Fibroblast of the aortic adventitia (primary cell): Measurements from ENCODE around the gene METTL25. TPM values are rescaled to one million over a fixed set of nuclear protein-coding genes. Genes with fewer than 3 reads are reported as not detected.
"Not testable (repeated sequence)": the region's sequence is repeated elsewhere in the genome, so short reads cannot be mapped to it uniquely, and the experiment has no call there.

Source experiments
- DNase-seq: peaks from one replicate; pipeline ENCODE4 v3.0.0-alpha.2; 2010; ENCODE audit warnings: low read depth
- H3K4me3 ChIP-seq: 2 replicates; pipeline ENCODE4 v1.5.1; 2011; ENCODE audit warnings: low read depth, mild to moderate bottlenecking, control low read depth, low read length, moderate library complexity
- total RNA-seq: library from RNA; depleted of rRNA; stranded (reverse); fragments of >200 nt; gene quantifications from 2 replicates; pipeline ENCODE4 v1.2.3, GENCODE V29; 2012; ENCODE audit warnings: low replicate concordance
- TF ChIP-seq, protein P1 (sequence below): IDR thresholded peaks from 2 replicates; pipeline ENCODE4 v1.5.1; 2011; ENCODE audit warnings: mild to moderate bottlenecking, low read length, control low read depth, inconsistent platforms; ENCODE audit not compliant: insufficient read depth

The METTL25 gene
- total RNA-seq, 1 donor, result 13.6 TPM

DNA sequence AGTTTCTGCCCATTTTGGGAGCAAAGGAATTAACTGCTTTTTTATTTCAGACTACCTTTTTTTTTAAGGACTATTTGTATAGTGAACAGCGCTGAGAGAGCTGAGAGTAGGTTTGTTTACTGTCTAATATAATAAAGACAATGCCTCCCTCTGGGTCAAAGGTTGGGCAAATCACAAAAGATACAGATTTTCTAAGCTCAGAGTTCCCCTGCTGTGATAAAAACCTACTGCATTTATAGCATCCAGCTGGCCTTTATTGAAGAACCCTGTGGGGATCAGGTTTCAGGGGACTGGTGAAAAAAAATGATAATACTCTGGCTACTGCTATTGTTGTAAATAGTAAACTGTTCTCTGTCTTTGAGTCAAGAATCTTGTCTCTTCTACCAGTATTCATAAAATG is 28.8 kb upstream of the METTL25 start:
- TF ChIP-seq, protein P1, sequence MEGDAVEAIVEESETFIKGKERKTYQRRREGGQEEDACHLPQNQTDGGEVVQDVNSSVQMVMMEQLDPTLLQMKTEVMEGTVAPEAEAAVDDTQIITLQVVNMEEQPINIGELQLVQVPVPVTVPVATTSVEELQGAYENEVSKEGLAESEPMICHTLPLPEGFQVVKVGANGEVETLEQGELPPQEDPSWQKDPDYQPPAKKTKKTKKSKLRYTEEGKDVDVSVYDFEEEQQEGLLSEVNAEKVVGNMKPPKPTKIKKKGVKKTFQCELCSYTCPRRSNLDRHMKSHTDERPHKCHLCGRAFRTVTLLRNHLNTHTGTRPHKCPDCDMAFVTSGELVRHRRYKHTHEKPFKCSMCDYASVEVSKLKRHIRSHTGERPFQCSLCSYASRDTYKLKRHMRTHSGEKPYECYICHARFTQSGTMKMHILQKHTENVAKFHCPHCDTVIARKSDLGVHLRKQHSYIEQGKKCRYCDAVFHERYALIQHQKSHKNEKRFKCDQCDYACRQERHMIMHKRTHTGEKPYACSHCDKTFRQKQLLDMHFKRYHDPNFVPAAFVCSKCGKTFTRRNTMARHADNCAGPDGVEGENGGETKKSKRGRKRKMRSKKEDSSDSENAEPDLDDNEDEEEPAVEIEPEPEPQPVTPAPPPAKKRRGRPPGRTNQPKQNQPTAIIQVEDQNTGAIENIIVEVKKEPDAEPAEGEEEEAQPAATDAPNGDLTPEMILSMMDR, result no peak
- no peak overlapping the region for H3K4me3 ChIP-seq
- DNase-seq, result no peak

DNA sequence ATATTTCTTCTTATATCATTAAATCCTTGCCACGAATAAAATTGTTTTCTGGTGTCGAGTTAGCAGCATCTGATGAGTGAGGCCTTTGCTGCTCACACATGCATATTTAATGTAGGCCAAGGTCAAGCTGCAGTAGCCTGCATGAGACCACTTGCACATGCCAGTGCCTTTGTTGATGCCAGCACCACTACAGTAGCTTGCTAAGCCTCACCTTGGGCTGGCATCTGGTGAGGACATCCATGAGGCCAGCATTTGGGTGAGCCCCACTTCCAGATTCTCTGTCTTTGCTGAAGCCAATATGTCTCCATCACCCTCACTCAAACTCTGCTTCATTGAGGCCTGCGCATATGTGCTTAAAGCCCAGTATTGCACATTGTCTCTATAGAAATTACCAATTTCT is 8.2 kb upstream of the METTL25 start:
- TF ChIP-seq, protein P1, result no peak
- H3K4me3 ChIP-seq, result no peak overlapping the region
- DNase-seq, result no peak

DNA sequence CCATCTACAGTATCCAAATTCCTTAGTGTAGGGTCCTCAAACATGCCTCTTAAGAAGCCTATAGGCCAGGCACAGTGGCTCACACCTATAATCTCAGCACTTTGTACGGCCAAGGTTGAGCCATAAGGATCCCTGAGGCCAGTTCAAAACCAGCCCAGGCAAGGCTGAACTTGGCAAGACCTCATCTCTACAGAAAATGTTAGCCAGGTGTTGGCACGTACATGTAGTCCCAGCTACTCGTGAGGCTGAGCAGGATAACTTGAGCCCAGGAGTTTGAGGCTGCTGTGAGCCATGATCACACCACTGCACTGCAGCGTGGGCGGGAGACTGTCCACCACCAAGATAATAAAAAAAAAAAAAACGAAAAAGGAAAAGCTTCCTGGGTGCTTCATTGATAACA is 6.9 kb upstream of the METTL25 start:
- DNase-seq, result no peak
- H3K4me3 ChIP-seq, result no peak overlapping the region
- TF ChIP-seq, protein P1, result no peak

DNA sequence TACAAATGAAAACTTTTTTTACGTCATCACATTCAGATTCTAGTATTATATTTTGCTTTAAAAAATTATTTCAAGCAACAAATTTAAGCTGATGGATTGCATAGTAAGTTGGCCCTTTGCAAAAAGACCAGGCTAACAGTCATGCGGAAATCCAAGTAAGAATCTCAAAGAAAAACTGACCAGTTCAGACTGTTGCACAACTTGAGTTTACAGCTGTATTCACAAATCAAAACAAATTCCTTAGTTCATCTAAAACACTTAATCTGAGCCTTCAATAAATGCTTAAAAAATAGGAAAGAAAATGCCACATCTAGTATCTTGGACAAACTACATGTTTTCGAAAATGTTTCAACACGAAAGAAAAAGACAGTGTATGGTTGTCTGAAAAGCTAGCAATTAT is 989 bp upstream of the METTL25 start:
- TF ChIP-seq, protein P1, result no peak
- peak overlapping the region; percentile 98 for H3K4me3 ChIP-seq
- no peak for DNase-seq

DNA sequence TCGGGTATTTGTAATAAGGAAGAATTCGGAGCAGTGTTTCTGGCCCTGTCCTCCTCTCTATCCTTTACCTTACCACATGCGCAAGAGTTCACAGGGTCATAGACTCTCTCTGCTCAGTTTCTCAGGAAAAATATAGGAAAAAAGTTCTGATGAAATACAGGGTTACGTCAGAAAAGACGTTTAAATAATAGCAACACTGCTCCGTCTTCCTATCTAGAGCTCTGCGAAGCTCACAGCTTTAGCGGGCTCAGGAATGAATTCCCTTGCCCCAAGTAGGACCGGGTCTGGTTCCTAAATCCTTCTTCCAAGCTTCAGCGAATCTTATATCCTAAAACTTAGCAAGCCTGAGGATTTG is 507 bp upstream of the METTL25 start:
- peak overlapping the region; percentile 98 for H3K4me3 ChIP-seq
- TF ChIP-seq, protein P1, result no peak
- DNase-seq, result no peak

DNA sequence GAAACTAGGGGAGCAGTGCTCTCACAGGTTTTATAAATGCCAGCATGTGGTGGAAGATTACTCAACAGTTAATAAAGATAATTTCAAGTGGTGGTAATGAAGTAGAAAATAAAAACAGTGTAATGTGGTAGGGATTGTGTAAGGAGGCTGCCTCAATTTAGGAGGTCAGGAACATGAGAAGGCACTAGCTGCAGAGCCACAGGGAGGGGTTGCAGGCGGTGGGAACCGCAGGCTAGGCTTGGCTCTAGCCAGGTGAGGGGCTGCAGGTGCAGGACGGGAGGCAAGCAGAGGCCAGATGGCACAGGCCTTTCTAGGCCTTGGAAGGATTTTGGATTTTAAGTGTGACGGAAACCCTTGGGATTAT is 768 bp downstream of the METTL25 start:
- peak; percentile 11 for DNase-seq
- TF ChIP-seq, protein P1, result no peak
- H3K4me3 ChIP-seq, result peak overlapping the region; percentile 98

DNA sequence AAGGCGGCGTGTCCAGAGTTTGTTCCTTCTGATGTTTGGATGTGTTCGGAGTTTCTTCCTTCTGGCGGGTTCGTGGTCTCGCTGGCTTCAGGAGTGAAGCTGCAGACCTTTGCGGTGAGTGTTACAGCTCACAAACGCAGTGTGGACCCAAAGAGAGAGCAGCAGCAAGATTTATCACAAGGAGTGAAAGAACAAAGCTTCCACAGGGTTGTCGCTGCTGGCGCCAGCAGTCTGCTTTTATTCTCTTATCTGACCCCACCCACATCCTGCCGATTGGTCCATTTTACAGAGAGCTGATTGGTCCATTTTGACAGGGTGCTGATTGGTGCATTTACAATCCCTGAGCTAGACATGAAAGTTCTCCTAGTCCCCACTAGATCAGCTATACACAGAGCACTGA is 2.5 kb downstream of the METTL25 start:
- H3K4me3 ChIP-seq, DNase-seq: not testable (repeated sequence)
